SK-N-SH treated with all-trans-retinoic acid at 6 μM for 48 hours (cell line): ENCODE results near the gene TTLL6.

Experiments
- ATAC-seq: fragments of 200-7000 bp; cut with Tn5 transposase; 3 replicates; pipeline ENCODE4 v1.9.1; 2020; ENCODE audit warnings: mild to moderate bottlenecking, moderate library complexity
- ARNTL ChIP-seq: fragments of 450-650 bp; formaldehyde crosslinking; IDR thresholded peaks from 2 replicates; pipeline ENCODE4 v1.5.0; 2020; ENCODE audit warnings: low read depth, mild to moderate bottlenecking, moderate library complexity, borderline replicate concordance
- BACH2 ChIP-seq: fragments of 250-450 bp; sonication (Bioruptor Pico); IDR thresholded peaks from 2 replicates; pipeline ENCODE4 v1.9.0; 2021; ENCODE audit warnings: mild to moderate bottlenecking, borderline replicate concordance
- CREB5 ChIP-seq: fragments of 250-450 bp; sonication (Bioruptor Pico); IDR thresholded peaks from 2 replicates; pipeline ENCODE4 v1.5.1; 2020; ENCODE audit warnings: low read depth, mild to moderate bottlenecking, moderate library complexity
- CSDC2 ChIP-seq: fragments of 250-450 bp; sonication (Bioruptor Pico); IDR thresholded peaks from 2 replicates; pipeline ENCODE4 v1.5.0; 2020; ENCODE audit warnings: mild to moderate bottlenecking, moderate library complexity
- ESRRG ChIP-seq: fragments of 250-450 bp; sonication (Bioruptor Pico); IDR thresholded peaks from 2 replicates; pipeline ENCODE4 v1.6.1; 2021; ENCODE audit warnings: mild to moderate bottlenecking
- GLIS3 ChIP-seq: fragments of 250-450 bp; sonication (Bioruptor Pico); IDR thresholded peaks from 2 replicates; pipeline ENCODE4 v1.5.0; 2020; ENCODE audit warnings: mild to moderate bottlenecking, moderate library complexity
- ISL1 ChIP-seq: fragments of 250-450 bp; sonication (Bioruptor Pico); IDR thresholded peaks from 2 replicates; pipeline ENCODE4 v2.1.2; 2022; ENCODE audit warnings: mild to moderate bottlenecking, moderate library complexity
- OSR1 ChIP-seq: fragments of 250-450 bp; sonication (Bioruptor Pico); IDR thresholded peaks from 2 replicates; pipeline ENCODE4 v1.8.0; 2022; ENCODE audit warnings: moderate library complexity, mild to moderate bottlenecking, inconsistent platforms
- PATZ1 ChIP-seq: fragments of 250-450 bp; sonication (Bioruptor Pico); IDR thresholded peaks from 2 replicates; pipeline ENCODE4 v1.8.0; 2020; ENCODE audit warnings: mild to moderate bottlenecking, moderate library complexity, borderline replicate concordance
- PPARA ChIP-seq: fragments of 250-450 bp; sonication (Bioruptor Pico); IDR thresholded peaks from 2 replicates; pipeline ENCODE4 v1.5.0; 2020; ENCODE audit warnings: mild to moderate bottlenecking, borderline replicate concordance
- RARB ChIP-seq: fragments of 250-450 bp; sonication (Bioruptor Pico); IDR thresholded peaks from 2 replicates; pipeline ENCODE4 v1.8.0; 2021; ENCODE audit warnings: mild to moderate bottlenecking, moderate library complexity
- SNAI2 ChIP-seq: fragments of 250-450 bp; sonication (Bioruptor Pico); IDR thresholded peaks from 2 replicates; pipeline ENCODE4 v1.5.0; 2020; ENCODE audit warnings: mild to moderate bottlenecking, moderate library complexity
- TCF4 ChIP-seq: fragments of 250-450 bp; sonication (Bioruptor Pico); IDR thresholded peaks from 2 replicates; pipeline ENCODE4 v1.8.0; 2021; ENCODE audit warnings: mild to moderate bottlenecking, moderate library complexity, borderline replicate concordance
- TOX ChIP-seq: fragments of 250-450 bp; sonication (Bioruptor Pico); IDR thresholded peaks from 2 replicates; pipeline ENCODE4 v1.8.0; 2021; ENCODE audit warnings: mild to moderate bottlenecking, moderate library complexity, borderline replicate concordance
- TSHZ2 ChIP-seq: fragments of 250-450 bp; sonication (Bioruptor Pico); IDR thresholded peaks from 2 replicates; pipeline ENCODE4 v1.5.0; 2020; ENCODE audit warnings: mild to moderate bottlenecking, moderate library complexity
- ZC3H10 ChIP-seq: fragments of 250-450 bp; sonication (Bioruptor Pico); IDR thresholded peaks from 2 replicates; pipeline ENCODE4 v1.5.1; 2021; ENCODE audit warnings: mild to moderate bottlenecking, moderate library complexity
- ZFP3 ChIP-seq: fragments of 250-450 bp; sonication (Bioruptor Pico); IDR thresholded peaks from 2 replicates; pipeline ENCODE4 v1.5.0; 2020; ENCODE audit warnings: mild to moderate bottlenecking, moderate library complexity
- ZFP30 ChIP-seq: fragments of 450-650 bp; formaldehyde crosslinking; IDR thresholded peaks from 2 replicates; pipeline ENCODE4 v1.5.0; 2022; ENCODE audit warnings: mild to moderate bottlenecking, moderate library complexity
- ZNF565 ChIP-seq: fragments of 450-650 bp; formaldehyde crosslinking; conservative IDR thresholded peaks from 2 replicates; pipeline ENCODE4 v1.5.0; 2020; ENCODE audit warnings: low read depth, mild to moderate bottlenecking, moderate library complexity
- ZNF70 ChIP-seq: fragments of 450-650 bp; formaldehyde crosslinking; IDR thresholded peaks from 2 replicates; pipeline ENCODE4 v1.5.0; 2020; ENCODE audit warnings: mild to moderate bottlenecking, moderate library complexity
- TF ChIP-seq, protein P1 (sequence below): fragments of 250-450 bp; sonication (Bioruptor Pico); IDR thresholded peaks from 2 replicates; pipeline ENCODE4 v1.5.1; 2021; ENCODE audit warnings: mild to moderate bottlenecking, moderate library complexity

Gene TTLL6

DNA sequence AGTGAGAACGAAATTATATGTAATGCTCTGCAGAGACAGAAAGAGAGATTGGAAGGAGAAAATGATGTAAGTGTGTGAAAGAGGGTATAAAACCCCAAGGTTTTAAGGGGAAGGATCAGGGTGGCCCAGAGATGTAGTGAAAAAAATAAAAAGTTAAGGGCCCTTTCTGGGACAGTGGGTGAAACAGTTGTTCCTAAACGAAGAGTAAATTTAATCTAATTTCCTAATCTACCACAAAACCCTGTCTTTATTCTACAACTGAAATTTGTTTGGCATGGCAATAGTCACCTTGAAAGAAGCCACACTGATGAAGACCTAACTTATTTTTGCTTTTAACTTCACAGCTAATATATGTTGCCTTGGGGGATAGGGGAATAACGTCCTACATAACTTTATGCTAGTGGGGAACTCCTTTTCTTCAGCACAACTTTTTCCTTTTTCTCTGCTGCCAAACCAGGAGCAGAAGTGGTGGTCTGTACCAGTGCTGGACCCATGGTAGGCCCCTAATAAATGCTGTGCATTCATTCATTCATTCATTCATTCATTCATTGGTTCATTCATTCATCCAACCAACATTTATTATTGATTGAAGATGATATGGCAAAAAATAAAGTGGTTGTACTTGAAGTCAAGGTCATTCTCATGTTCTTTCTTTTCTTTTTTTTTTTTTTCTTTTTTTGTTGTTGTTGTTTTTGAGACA is 39.2 kb upstream of the TTLL6 start:
- TF ChIP-seq ISL1 (CRISPR knock-in tag) (no peak), SNAI2 (CRISPR knock-in tag) (no peak), TOX (CRISPR knock-in tag) (no peak), ESRRG (CRISPR knock-in tag) (no peak), ZFP30 (no peak), ZFP3 (no peak), CSDC2 (CRISPR knock-in tag) (no peak), RARB (CRISPR knock-in tag) (no peak), ZC3H10 (no peak), ZNF565 (no peak), GLIS3 (CRISPR knock-in tag) (no peak)
- TF ChIP-seq, protein P1, sequence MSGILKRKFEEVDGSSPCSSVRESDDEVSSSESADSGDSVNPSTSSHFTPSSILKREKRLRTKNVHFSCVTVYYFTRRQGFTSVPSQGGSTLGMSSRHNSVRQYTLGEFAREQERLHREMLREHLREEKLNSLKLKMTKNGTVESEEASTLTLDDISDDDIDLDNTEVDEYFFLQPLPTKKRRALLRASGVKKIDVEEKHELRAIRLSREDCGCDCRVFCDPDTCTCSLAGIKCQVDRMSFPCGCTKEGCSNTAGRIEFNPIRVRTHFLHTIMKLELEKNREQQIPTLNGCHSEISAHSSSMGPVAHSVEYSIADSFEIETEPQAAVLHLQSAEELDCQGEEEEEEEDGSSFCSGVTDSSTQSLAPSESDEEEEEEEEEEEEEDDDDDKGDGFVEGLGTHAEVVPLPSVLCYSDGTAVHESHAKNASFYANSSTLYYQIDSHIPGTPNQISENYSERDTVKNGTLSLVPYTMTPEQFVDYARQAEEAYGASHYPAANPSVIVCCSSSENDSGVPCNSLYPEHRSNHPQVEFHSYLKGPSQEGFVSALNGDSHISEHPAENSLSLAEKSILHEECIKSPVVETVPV (CRISPR knock-in tag): no peak
- TF ChIP-seq, all 23 proteins: peak for 0
- ATAC-seq: no peak

- no peak for TF ChIP-seq TOX (CRISPR knock-in tag)
- TF ChIP-seq RARB (CRISPR knock-in tag): no peak
- no peak for TF ChIP-seq PPARA
- no peak for TF ChIP-seq ESRRG (CRISPR knock-in tag)
- no peak for TF ChIP-seq PATZ1 (CRISPR knock-in tag)
- TF ChIP-seq ZNF70: no peak
- TF ChIP-seq CSDC2 (CRISPR knock-in tag): no peak
- TF ChIP-seq BACH2 (CRISPR knock-in tag): no peak
- TF ChIP-seq TSHZ2 (CRISPR knock-in tag): no peak
- no peak for TF ChIP-seq TCF4 (CRISPR knock-in tag)
- no peak for TF ChIP-seq CREB5 (CRISPR knock-in tag)
- TF ChIP-seq SNAI2 (CRISPR knock-in tag): no peak
- no peak for TF ChIP-seq ISL1 (CRISPR knock-in tag)
- TF ChIP-seq ZC3H10: no peak
- no peak for TF ChIP-seq GLIS3 (CRISPR knock-in tag)
- TF ChIP-seq ARNTL (CRISPR knock-in tag): no peak
- no peak for TF ChIP-seq OSR1 (CRISPR knock-in tag)
- no peak for ATAC-seq
These were observed 37.9 kb upstream of the TTLL6 start for GRCh38 chr17:48854774-48855476.

DNA sequence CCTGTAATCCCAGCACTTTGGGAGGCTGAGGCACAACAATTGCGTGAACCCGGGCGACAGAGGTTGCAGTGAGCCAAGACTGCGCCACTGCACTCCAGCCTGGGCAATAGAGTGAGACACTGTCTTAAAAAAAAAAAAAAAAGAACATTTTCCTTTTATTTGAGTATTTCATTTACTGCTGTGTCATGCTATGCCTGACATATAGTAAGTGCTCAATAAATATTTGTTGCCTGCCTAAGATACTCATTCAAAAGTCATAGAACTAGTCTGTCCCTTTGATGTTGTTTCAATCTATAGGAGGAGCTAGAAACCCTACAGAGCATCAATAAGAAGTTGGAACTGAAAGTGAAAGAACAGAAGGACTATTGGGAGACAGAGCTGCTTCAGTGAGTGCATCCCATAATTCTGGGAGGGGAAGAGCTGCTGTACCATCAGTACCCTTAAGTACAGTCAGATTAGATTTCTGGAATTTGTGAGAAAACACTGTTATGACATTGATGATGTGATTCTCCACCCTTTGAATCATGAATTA is 33.8 kb upstream of the TTLL6 start:
- no peak for ATAC-seq

More for the DNA sequence above, 33.8 kb upstream of the TTLL6 start:
- TF ChIP-seq GLIS3 (CRISPR knock-in tag) (no peak), PATZ1 (CRISPR knock-in tag) (no peak), TOX (CRISPR knock-in tag) (no peak), ZFP3 (no peak), ESRRG (CRISPR knock-in tag) (no peak)
- TF ChIP-seq, protein P1 (CRISPR knock-in tag): no peak
